ENCODE measurements around the gene CFAP251. TPM values are rescaled to one million over a fixed set of nuclear protein-coding genes. Genes with fewer than 3 reads are reported as not detected.
A peak's percentile ranks its signal among the peaks of the same experiment; 100 is the strongest.

CFAP251 gene
- total RNA-seq, 1 experiment from 2014 or later: 0.81 TPM

DNA sequence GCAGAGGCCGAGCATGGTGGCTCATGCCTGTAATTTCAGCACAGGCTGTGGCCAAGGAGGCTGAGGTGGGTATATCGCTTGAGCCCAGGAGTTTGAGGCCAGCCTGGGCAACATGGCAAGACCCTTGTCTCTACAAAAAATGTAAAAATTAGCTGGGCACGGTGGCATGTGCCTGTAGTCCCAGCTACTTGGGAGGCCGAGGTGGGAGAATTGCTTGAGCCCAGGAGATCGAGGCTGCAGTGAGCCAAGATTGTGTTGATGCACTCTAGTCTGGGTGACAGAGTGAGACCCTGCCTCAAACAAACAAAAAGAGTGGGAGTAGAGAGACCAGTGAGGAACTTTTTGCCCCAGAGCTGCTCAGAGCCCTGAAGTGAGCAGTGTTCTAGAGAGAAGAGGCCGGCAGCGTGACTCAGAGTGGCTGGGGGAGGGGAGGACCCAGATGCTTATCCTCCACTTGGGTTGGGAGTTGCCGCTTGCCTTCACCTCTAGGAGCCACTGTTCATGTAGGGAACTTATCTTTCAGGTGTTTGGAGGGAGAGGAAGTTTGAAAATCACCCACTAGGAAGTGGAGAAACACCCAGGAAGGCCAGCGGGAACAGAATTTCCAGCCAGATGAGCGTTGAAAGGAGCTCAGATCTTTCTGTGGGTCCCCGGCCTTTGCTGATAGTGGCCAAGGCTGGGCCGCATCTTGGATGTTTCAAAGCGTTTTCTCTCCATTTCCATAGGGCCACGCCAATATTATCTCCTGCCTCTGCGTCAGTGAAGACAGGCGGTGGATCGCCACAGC is 15.3 kb downstream of the CFAP251 start:
- Histone ChIP-seq H3K14ac (ENCODE audit: insufficient read depth, low read length) (0 out of 2 replicates have a peak overlapping the region, but pooled peaks have one; percentile 20), H3K9ac (ENCODE audit: extremely low read depth, insufficient read length, low read length) (no peak overlapping the region), H2BK15ac (ENCODE audit: low read depth, low read length) (no peak overlapping the region), H4K20me1 (ENCODE audit: control insufficient read depth, insufficient read depth, insufficient read length) (no peaks in the 10 kb centered on the region), H3K23ac (ENCODE audit: insufficient read length, low read depth, low read length) (no peak overlapping the region), H4K91ac (ENCODE audit: insufficient read length, low read depth, low read length) (no peak overlapping the region), H3K23me2 (ENCODE audit: insufficient read length, low read depth, low read length, poor library complexity, severe bottlenecking) (no peaks in the 10 kb centered on the region), H3K9me3 (ENCODE audit: control insufficient read depth, low read depth, low read length) (no peaks in the 10 kb centered on the region), H4K5ac (ENCODE audit: insufficient read length, low read depth, low read length) (no peak overlapping the region), H2BK12ac (ENCODE audit: insufficient read length, low read depth, low read length) (no peak overlapping the region), H3K27ac (ENCODE audit: insufficient read length, low read depth, low read length) (no peak overlapping the region), H3K4me2 (ENCODE audit: insufficient read depth, insufficient read length, low read length) (no peak overlapping the region), H2AFZ (ENCODE audit: low read length) (peak overlapping the region; percentile 34), H2BK120ac (ENCODE audit: low read depth, low read length, poor library complexity, severe bottlenecking) (no peak overlapping the region), H3K56ac (ENCODE audit: insufficient read length, low read depth, low read length) (no peak overlapping the region), H2BK5ac (ENCODE audit: insufficient read length, low read length) (no peak overlapping the region), H2AK5ac (ENCODE audit: insufficient read length, low read length) (no peak overlapping the region), H3K4me1 (ENCODE audit: insufficient read depth, low read length) (peaks cover 4% of the 10 kb centered on the region; the same call in 1 of the 2 replicates), H3K79me1 (ENCODE audit: insufficient read depth, low read depth, low read length, poor library complexity, severe bottlenecking) (no peaks in the 10 kb centered on the region), H2BK20ac (ENCODE audit: low read depth, low read length, poor library complexity, severe bottlenecking) (no peak overlapping the region), H3K79me2 (ENCODE audit: insufficient read depth, low read length) (no peaks in the 10 kb centered on the region), H4K8ac (replicated peaks; ENCODE audit: insufficient read length, low read depth, low read length) (no peak overlapping the region), H3T11ph (ENCODE audit: low read length) (no peak overlapping the region), H3K18ac (ENCODE audit: insufficient read length, low read depth, low read length) (peak overlapping the region; percentile 33), H3K4ac (ENCODE audit: low read depth, low read length) (no peak overlapping the region), H3K27me3 (ENCODE audit: insufficient read depth, low read length) (no peaks in the 10 kb centered on the region)
- TF ChIP-seq, protein P1, sequence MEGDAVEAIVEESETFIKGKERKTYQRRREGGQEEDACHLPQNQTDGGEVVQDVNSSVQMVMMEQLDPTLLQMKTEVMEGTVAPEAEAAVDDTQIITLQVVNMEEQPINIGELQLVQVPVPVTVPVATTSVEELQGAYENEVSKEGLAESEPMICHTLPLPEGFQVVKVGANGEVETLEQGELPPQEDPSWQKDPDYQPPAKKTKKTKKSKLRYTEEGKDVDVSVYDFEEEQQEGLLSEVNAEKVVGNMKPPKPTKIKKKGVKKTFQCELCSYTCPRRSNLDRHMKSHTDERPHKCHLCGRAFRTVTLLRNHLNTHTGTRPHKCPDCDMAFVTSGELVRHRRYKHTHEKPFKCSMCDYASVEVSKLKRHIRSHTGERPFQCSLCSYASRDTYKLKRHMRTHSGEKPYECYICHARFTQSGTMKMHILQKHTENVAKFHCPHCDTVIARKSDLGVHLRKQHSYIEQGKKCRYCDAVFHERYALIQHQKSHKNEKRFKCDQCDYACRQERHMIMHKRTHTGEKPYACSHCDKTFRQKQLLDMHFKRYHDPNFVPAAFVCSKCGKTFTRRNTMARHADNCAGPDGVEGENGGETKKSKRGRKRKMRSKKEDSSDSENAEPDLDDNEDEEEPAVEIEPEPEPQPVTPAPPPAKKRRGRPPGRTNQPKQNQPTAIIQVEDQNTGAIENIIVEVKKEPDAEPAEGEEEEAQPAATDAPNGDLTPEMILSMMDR (conservative IDR thresholded peaks at IDR 0.05): peak; percentile 47; the same call in 2 of the 3 replicates
- peaks cover 4 to 8% (median 8%) of the 10 kb centered on the region in 3 experiments; a peak in 6 of 7 replicates for H3K36me3 Mint-ChIP-seq (ENCODE audit: insufficient read depth in 1 of 3, low read depth in 3 of 3)
- H3K4me3 Mint-ChIP-seq: no peak overlapping the region; a peak in 1 of 5 replicates
- WGBS (ENCODE audit: extremely low coverage, insufficient read length, low lambda C conversion rate): no CpG with 5 or more reads among the region's 17 CpGs
- H3K27ac Mint-ChIP-seq: peak overlapping the region in 1 of 3 experiments; percentile 12; a peak in 1 of 7 replicates
- peaks cover 3 to 7% of the 10 kb centered on the region in 2 experiments; a peak in 3 of 5 replicates for H3K9me3 Mint-ChIP-seq
- peak; percentile 87 for DNase-seq
- H3K4me1 Mint-ChIP-seq: peaks cover 16 to 21% of the 10 kb centered on the region in 2 experiments
- no peaks in the 10 kb centered on the region for H3K27me3 Mint-ChIP-seq (ENCODE audit: low read depth)

Measured in H9 (cell line).